ENCODE measurements around the gene GSTA5.
"Not testable (repeated sequence)": the region's sequence is repeated elsewhere in the genome, so short reads cannot be mapped to it uniquely, and the experiment has no call there.

GSTA5 gene

DNA sequence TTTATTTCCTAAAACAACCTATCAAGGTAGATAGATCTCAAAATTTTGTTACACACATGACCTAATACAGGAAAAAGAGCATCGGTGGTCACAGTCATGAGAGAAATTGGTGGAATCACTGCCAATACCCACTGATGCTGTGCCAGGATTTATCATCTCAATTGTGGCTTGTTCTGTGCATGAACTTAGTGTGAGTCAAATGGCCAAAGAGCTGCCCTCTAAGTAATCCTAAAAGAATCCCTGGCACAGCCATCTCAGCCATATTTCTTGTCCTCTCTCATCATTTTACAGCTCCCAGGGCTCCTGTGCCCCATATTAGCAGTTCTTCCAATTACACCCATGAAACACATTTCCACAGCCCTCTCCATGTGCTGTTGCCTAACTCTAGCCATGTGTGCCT is 6.1 kb downstream of the GSTA5 start:
- peak; percentile 9 for DNase-seq (ENCODE audit: low read depth, low spot score)

DNA sequence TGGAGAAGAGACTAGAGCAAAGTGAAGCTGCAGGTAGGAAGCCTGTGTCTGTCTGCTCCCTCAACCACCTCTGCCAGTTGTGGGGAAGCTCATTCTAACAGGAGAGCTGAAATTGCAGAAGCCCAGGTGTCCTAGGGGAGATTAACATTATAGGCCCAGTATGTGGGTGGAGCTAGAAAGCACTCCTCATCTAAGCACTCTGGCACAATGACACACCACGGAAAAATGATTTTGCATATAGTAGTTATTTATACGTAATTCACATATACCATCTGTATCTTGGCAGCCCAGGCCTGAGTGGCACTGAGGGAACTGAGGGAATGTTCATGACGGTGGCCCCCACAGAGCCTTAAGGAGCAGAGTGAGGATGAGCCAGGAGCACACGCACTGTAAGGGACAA is 9.7 kb downstream of the GSTA5 start:
- DNase-seq (ENCODE audit: low read depth, low spot score): not testable (repeated sequence)

DNA sequence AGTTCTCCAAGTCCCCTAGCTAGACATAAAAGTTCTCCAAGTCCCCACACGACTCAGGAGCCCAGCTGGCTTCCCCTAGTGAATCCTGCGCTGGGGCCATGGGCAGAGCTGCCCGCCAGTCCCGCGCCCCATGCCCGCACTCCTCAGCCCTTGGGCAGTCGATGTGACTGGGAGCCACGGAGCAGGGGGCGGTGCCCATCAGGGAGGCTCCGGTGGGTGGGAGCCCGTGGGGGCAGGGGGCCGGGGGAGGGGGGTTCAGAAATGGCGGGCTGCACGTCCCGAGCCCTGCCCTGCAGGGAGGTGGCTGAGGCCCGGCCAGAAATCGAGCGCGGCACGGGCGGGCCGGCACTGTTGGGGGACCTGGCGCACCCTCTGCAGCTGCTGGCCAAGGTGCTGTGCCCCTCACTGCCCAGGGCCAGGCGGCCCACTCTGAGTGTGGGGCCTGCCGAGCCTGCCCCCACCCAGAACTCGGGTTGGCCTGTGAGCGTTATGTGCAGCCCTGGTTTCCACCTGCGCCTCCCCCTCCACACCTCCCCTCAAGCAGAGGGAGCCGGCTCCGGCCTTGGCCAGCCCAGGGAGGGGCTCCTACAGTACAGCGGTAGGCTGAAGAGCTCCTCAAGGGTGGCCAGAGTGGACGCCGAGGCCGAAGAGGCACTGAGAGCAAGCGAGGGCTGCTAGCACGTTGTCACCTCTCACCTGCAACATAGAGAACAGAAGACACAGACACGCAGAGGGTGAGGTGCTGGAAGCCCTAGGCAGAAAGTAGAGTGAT is 11.4 kb downstream of the GSTA5 start:
- no peak for DNase-seq (ENCODE audit: low read depth, low spot score)

DNA sequence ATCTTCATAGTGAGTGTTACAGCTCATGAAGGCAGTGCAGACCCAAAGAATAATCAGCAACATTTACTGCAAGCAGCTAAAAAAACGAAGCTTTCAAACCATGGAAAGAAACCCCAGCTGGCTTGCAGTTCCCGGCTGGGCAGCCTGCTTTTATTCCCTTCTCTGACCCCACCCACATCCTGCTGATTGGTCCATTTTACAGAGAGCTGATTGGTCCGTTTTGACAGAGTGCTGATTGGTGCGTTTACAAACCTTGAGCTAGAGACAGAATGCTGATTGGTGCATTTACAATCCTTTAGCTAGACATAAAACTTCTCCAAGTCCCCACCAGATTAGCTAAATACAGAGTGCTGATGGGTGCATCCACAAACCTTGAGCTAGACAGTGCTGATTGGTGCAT is 12.0 kb downstream of the GSTA5 start:
- not testable (repeated sequence) for DNase-seq (ENCODE audit: low read depth, low spot score)

DNA sequence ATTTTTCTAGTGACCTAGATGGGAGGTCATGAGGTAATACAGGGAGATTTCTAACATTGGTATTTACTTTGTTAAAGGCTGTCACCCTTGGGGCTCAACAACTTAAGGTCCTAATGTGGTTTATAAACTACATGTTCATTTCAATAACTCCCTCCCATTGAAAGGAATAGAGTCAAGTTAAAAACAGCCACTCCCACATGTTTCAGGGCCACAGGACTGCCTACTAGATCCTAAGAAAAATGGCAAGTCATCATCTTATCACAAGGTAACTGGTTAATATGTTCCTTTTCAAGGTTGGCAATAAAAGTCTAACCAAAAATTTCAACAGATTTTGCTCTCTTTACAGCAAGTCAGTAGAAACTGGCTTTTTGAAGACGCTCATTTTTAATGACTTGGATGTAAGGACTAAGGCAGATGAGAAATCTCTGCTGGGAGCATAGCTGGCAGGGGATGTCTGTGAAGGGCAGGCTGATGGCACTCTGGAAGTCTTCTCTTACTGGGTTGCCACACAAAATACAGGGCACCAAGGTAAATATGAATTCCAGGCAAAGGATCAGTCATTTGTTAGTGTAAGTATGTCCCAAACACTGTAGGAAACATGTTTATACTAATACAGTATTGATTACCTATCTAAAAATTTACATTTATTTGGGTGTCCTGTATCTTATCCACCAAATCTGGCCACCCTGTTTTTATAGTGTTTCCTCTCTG is 13.4 kb downstream of the GSTA5 start:
- DNase-seq (ENCODE audit: low read depth, low spot score): not testable (repeated sequence)

DNA sequence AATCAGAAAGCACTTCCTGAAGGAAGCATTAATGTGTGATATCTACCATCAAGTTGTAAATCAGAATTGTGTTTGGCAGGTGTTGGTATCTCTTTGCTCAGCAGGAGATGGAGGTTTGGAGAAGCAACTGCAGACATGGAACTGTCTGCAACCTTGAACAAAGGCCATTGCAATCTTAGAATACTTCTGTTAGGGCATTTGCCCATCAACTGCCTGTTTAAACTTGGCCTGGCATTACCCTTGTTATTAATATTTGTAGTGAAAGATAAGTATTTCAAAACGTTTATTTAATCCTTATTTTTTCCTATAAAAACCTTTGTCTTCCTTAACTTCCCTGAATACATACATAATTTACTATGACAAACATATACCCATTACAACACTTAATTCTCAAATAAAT is 14.1 kb downstream of the GSTA5 start:
- no peak for DNase-seq (ENCODE audit: low read depth, low spot score)

DNA sequence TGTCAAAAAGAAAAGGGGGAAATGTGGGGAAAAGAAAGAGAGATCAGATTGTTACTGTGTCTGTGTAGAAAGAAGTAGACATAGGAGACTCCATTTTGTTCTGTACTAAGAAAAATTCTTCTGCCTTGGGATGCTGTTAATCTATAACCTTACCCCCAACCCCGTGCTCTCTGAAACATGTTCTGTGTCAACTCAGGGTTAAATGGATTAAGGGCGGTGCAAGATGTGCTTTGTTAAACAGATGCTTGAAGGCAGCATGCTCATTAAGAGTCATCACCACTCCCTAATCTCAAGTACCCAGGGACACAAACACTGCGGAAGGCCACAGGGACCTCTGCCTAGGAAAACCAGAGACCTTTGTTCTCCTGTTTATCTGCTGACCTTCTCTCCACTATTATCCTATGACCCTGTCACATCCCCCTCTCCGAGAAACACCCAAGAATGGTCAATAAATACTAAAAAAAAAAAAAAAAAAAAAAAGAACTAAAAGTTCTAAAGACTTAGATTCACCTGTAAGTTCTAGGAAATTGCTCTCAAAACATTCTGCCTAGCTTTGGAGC is 14.6 kb downstream of the GSTA5 start:
- DNase-seq (ENCODE audit: low read depth, low spot score): not testable (repeated sequence)

DNA sequence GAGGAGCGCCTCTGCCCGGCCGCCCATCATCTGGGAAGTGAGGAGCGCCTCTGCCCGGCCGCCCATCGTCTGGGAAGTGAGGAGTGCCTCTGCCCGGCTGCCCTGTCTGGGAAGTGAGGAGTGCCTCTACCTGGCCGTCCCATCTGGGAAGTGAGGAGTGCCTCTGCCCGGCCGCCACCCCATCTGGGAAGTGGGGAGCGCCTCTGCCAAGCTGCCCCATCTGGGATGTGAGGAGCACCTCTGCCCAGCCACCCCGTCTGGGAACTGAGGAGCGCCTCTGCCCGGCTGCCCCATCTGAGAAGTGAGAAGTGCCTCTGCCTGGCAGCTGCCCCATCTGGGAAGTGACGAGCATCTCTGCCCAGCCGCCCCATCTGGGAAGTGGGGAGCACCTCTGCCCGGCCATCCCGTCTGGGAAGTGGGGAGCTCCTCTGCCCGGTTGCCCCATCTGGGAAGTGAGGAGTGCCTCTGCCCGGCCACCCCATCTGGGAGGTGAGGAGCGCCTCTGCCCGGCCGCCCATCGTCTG is 15.3 kb downstream of the GSTA5 start:
- DNase-seq (ENCODE audit: low read depth, low spot score): not testable (repeated sequence)

DNA sequence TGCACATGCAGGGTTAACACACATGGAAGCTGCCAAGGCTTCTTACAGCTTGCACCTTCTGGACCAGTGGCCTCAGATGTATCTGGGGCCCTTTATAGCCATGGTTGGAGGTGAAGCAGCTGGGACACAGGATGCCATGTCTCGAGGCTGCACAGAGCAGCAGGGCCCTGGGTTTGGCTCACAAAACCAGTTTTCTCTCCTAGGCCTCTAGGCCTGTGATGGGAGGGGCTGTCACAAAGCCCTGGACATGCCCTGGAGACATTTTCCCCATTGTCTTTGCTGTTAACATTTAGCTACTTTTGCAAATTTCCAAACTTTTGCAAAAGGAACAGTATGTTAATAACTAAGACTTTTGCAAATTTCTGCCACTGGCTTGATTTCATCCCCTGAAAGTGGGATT is 18.8 kb downstream of the GSTA5 start:
- no peak for DNase-seq (ENCODE audit: low read depth, low spot score)

DNA sequence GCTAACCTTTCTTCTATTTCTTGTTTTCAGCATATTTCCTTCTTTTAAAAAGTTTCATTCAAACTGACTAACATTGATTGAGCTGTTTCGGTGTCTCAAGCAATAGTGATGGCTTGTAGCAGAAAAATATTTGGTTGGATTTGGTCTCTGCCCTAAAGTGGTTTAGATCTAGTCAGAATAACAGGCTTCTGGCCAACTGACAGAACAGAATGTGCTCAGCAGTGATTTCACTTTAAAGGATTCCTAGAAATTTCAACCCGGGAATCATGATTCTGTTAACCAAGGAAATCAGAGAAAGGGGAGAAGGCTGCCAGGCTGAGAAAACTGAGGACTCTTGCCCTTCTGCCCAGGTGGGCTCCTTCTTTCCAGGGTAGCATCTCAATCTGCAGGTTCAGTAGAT is 20.4 kb downstream of the GSTA5 start:
- peak; percentile 72 for DNase-seq (ENCODE audit: low read depth, low spot score)

DNA sequence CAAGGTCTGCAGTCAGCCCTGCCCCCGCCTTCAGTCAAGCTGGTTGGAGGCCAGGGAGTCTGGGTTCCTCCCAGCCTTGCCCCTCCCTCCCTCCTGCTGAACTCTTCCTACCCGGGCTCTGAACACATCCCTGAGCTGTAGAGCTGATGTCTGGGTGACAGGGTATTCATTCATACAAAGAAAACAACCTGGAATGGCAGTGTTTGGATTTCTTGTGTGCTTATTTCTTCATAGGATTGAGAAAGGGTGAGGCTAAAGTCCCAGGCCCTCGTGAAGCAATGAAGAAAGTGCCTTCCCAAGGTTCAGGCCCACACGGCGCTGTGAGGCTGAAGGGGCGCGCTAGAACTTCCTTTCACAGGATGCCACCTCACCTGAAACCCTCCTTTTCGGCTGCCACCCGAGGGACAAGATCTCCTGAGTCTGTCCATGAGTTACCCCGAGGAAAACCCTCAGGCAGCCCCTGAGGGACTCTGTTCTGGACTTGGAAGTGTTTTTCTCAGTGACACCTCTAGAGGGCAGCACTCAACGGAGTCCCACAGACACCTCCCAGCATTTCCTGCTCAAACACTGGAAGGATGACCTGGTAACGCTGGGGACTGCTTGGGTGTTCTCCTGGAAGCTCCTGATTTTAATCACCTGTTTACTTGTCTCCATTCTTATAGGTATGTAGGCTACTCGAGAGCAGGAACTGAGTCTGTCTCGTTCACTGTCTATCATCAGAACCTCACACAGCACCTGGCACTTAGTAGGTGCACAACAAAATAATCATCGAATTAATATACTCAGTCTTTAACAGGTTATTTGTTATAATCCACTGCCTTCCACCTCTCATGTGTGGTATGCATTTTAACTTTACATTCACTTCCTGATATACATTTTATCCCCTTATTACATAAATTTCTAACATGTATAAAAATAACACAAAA is 25.2 kb downstream of the GSTA5 start:
- DNase-seq (ENCODE audit: low read depth, low spot score): peak; percentile 54

DNA sequence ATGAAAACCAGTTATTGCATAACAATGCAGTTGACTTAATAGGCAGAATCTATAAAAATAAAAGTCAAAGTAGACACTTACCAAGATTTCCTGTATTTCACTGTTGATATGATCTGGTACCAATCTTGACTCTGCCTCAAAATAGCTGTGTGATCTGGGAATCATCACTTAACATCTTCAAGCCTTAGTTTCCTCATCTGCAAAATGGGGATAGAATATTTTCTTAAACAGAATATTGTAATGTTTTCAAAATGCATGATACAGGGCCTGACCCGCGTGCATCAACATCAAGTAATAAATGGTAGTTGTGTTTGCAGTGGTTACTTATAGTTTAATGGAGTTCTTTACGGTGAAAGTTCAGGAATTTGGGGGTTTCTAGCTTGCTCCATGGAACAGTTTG is 26.1 kb downstream of the GSTA5 start:
- not testable (repeated sequence) for DNase-seq (ENCODE audit: low read depth, low spot score)

DNA sequence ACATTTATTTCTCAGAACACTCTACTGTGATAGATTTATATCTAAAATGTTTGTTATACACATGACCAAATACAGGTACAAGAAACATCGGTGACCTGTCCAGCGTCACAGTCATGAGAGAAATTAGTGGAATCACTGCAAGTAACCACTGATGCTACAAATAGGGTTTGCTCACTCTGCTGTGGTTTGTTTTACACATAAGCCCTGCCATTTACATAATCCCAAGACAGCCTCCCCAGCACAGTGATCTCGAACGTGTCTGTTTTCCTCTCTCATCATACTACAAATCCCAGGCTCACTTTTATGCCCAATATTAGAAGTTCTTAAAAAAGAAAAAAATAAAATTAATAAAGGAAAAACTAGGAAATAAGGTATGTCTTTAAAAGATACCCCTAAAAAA is 30.8 kb downstream of the GSTA5 start:
- DNase-seq (ENCODE audit: low read depth, low spot score): not testable (repeated sequence)

DNA sequence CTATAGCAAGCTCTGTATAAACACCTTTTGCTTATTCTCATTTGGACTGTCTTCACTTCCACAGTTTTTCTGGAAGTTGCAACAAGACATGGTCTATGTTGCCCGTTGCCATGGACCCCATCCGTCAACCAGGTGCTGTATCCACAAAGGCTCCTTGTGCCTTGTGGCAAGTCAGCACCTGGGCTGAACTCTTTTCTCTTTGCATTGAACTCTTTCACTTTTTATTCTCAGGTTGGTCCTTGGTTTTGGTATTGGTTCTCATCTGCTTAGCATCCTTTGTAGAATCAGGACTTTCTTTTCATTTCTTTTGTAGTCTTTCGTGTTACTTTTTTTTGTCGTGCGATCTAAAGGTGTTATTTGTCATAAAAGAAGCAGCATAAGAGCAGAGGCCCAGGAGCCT is 32.0 kb downstream of the GSTA5 start:
- no peak for DNase-seq (ENCODE audit: low read depth, low spot score)

DNA sequence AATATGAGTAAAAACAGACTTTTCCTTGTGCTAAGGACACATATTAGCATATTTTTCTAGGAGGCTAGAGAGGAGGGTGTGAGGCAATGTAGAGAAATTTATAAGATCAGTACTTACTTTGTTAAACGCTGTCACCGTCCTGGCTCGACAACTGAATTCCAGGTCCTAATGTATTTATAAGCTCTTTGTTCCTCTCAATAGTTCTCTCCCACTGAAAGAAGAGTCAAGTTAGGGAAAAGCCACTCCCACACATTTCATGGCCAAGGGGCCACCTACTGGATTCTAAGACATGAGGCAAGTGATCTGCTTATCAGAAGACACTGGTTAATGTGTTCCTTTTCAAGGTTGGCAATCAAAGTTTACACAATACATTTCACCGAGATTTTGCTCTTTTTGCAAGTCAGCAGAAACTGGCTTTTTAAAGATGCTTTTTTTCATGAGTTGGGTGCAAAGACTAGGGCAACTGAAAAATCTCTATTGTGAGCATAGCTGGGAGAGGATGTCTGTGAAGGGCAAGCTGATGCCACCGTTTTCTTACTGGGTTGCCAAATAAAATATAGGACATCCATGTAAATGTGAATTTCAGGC is 36.9 kb downstream of the GSTA5 start, which contains the start of gene GSTA1:
TSS of gene GSTA1 (minus strand) at position 149 of the 588 bp plus-strand sequence. CDS start 4,549 bp downstream, outside the sequence.
- not testable (repeated sequence) for DNase-seq (ENCODE audit: low read depth, low spot score)

DNA sequence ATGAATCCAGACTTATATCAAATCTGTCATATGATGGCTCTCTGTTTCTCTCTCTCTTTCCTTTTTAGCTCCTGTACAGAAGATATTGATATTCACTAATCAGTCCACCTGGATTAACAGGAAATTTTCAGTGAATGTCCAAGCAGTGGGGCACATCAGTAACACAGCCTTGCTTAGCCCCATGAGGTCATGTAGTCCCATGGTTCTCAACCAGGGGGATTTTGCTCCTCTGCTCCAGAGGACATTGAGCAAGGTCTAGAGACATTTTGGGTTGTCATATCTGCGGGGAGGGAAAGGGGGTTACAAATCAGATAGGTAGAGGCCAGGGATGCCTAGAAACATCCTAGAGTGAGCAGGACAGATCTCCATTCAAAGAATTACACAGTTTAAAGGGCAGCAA is 37.8 kb downstream of the GSTA5 start:
- no peak for DNase-seq (ENCODE audit: low read depth, low spot score)

DNA sequence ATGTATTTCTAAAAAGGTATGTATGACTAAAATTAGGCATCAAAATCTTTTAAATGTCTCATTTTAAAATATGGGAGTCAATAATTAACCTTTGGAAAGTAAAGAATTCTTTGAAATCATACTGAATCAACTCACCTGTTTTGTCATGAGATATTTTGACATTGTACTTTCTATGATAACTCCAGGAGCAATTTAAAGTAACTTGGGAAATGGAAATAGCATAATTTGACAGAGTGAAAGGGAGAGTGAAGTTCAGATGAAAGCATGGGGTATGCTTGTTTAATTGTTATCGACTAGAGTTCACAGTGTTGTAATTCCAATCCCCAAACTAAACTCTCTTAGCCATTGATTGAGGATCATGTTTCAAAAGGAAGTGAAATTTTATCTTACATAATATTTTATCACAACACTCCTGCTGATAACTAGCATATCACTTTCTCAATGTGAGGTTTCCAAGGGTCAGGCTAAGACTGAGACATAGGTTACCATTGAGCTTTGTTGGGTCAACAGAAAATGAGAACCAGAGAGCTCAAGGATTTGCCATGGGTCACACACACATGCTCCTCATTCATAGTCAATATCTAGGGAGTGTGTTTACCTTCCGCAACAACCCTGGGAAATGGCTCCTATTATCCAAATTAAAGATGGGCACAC is 39.3 kb downstream of the GSTA5 start:
- DNase-seq (ENCODE audit: low read depth, low spot score): no peak

DNA sequence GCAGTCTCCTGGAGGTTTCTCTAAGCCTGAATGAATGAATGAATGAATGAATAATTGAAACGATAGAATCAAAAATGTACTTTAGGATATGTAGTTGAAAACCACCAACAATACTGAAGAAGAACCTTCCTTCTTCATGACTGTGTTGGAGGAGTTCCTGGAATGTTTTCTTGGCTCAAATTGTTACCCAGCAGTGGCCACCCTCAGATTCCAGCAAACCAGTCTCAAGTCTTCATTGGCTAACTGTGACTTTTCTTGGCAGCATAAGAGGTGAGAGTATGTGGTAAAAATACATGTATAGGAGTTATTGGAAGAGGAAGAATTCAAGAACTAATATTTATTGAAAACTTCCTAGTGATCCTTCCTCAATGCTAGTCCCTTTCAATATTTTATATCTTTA is 41.3 kb downstream of the GSTA5 start:
- peak; percentile 71 for DNase-seq (ENCODE audit: low read depth, low spot score)

DNA sequence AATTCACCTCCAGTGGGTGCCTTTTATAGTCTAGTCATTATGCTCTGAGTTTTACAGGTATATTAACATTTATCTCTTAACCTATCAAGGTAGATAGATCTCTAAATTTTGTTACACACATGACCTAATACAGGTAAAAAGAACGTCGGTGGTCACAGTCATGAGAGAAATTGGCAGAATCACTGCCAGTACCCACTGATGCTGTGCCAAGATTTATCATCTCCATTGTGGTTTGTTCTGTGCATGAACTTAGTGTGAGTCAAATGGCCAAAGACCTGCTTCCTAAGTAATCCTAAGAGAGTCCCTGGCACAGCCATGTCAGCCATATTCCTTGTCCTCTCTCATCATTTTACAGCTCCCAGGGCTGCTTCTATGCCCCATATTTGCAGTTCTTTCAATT is 46.2 kb downstream of the GSTA5 start:
- not testable (repeated sequence) for DNase-seq (ENCODE audit: low read depth, low spot score)

DNA sequence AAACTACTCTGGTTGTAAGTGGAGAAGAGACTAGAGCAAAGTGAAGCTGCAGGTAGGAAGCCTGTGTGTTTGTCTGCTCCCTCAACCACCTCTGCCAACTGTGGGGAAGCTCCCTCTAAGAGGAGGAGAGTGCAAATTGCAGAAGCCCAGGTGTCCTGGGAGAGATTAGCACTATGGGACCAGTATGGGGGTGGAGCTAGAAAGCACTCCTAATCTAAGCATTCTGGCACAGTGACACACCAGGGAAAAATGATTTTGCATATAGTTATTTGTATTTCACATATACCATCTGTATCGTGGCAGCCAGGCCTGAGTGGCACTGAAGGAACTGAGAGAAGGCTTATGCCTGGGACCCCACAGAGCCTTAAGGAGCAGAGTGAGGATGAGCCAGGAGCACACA is 49.8 kb downstream of the GSTA5 start:
- no peak for DNase-seq (ENCODE audit: low read depth, low spot score)

Measured in astrocyte of the hippocampus (primary cell).